ENCODE data around the gene LMNTD2. TPM values are rescaled to one million over a fixed set of nuclear protein-coding genes. Genes with fewer than 3 reads are reported as not detected.

The LMNTD2 gene
- total RNA-seq, 1 donor from 2014 or later, result 4.2 TPM

GRCh38 chr11:573146-573759 lies 12.7 kb upstream of the LMNTD2 start:
- TF ChIP-seq CTCF (IDR thresholded peaks at IDR 0.05; ENCODE audit: unreplicated experiment), result no peak
- Mint-ChIP-seq H3K4me3 (ENCODE audit: unreplicated experiment) (no peak overlapping the region), H3K36me3 (ENCODE audit: low read depth, unreplicated experiment) (peaks cover 7% of the 10 kb centered on the region), H3K27ac (ENCODE audit: unreplicated experiment) (no peak overlapping the region), H3K27me3 (ENCODE audit: unreplicated experiment) (peaks cover 19% of the 10 kb centered on the region), H3K4me1 (ENCODE audit: unreplicated experiment) (peaks cover 16% of the 10 kb centered on the region), H3K9me3 (ENCODE audit: unreplicated experiment) (no peaks in the 10 kb centered on the region)
- DNase-seq (ENCODE audit: low spot score), result no peak

GRCh38 chr11:571802-572185 lies 11.3 kb upstream of the LMNTD2 start:
- no peak for DNase-seq (ENCODE audit: low spot score)
- Mint-ChIP-seq H3K27me3 (ENCODE audit: unreplicated experiment) (peaks cover 21% of the 10 kb centered on the region), H3K4me1 (ENCODE audit: unreplicated experiment) (peaks cover 6% of the 10 kb centered on the region), H3K4me3 (ENCODE audit: unreplicated experiment) (no peak overlapping the region), H3K9me3 (ENCODE audit: unreplicated experiment) (no peaks in the 10 kb centered on the region), H3K27ac (ENCODE audit: unreplicated experiment) (no peak overlapping the region), H3K36me3 (ENCODE audit: low read depth, unreplicated experiment) (peaks cover 4% of the 10 kb centered on the region)
- TF ChIP-seq CTCF (IDR thresholded peaks at IDR 0.05; ENCODE audit: unreplicated experiment), result no peak

- peaks cover 21% of the 10 kb centered on the region for H3K27me3 Mint-ChIP-seq (ENCODE audit: unreplicated experiment)
- no peaks in the 10 kb centered on the region for H3K36me3 Mint-ChIP-seq (ENCODE audit: low read depth, unreplicated experiment)
- no peak for DNase-seq (ENCODE audit: low spot score)
- H3K27ac Mint-ChIP-seq (ENCODE audit: unreplicated experiment), result no peak overlapping the region
- no peak for TF ChIP-seq CTCF (IDR thresholded peaks at IDR 0.05; ENCODE audit: unreplicated experiment)
- H3K9me3 Mint-ChIP-seq (ENCODE audit: unreplicated experiment), result no peaks in the 10 kb centered on the region
- H3K4me3 Mint-ChIP-seq (ENCODE audit: unreplicated experiment), result peak overlapping the region; percentile 79
- H3K4me1 Mint-ChIP-seq (ENCODE audit: unreplicated experiment), result no peaks in the 10 kb centered on the region
These were observed 8.8 kb upstream of the LMNTD2 start for GRCh38 chr11:569158-569885.

DNA sequence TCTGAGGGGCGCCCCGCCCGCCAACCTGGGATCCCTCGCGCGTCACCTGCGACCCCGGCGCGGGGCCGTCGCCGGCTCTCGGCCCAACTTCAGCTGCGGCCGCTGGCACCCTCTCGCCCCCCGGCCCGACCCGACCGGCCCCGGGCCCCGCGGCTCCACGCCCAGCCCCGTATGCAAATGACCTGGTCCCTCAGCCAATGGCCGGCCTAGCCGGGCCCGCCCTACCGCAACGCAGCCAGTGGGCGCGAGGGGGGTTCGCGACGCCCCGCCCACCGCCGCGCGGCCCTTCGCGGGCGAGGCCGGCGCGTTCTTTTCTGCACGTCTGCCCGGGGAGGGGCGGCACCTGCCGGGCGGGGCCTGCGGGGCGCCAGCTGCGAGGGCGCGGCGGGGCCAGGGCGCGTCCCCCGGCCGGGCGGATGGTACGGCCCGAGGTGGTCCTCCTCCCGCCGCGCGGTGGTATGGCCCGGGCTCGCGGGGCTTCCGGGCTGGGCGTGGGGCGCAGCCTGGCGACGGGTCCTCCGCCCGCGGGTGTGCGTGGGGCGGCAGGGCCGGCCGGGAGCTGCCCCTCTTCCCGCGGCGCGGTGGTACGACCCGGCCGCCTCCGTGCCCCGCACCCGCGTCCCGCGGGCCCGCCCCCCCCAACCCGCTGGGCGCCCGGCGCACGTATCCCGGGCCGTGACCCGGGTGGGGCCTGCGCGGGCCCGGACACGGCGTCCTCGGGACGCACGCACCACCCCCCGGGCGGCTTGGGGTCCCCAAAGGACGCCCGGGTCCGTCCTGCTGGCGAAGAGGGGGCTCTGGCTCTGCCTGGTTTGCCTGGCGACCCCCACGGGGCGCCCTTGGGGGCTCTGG lies 8.0 kb upstream of the LMNTD2 start:
- H3K4me3 Mint-ChIP-seq (ENCODE audit: unreplicated experiment), result peak overlapping the region; percentile 79
- TF ChIP-seq CTCF (IDR thresholded peaks at IDR 0.05; ENCODE audit: unreplicated experiment), result no peak
- no peaks in the 10 kb centered on the region for H3K9me3 Mint-ChIP-seq (ENCODE audit: unreplicated experiment)
- H3K27ac Mint-ChIP-seq (ENCODE audit: unreplicated experiment), result no peak overlapping the region
- peak; percentile 95 for DNase-seq (ENCODE audit: low spot score)
- no peaks in the 10 kb centered on the region for H3K36me3 Mint-ChIP-seq (ENCODE audit: low read depth, unreplicated experiment)
- no peaks in the 10 kb centered on the region for H3K4me1 Mint-ChIP-seq (ENCODE audit: unreplicated experiment)
- peaks cover 18% of the 10 kb centered on the region for H3K27me3 Mint-ChIP-seq (ENCODE audit: unreplicated experiment)

Measured in endothelial cell (in vitro differentiated cells).